Trophoblast cell (in vitro differentiated cells and primary cell): ENCODE results near the gene RTN4R.

Source experiments
- DNase-seq, 2 donors: peaks; one replicate each; pipeline ENCODE4 v3.0.0-alpha.2; 2016
- H2AFZ ChIP-seq: 2 replicates; pipeline ENCODE4 v1.6.1; 2013; ENCODE audit warnings: low read length, moderate library complexity, mild to moderate bottlenecking; ENCODE audit not compliant: insufficient read depth, poor library complexity
- H2AK5ac ChIP-seq: 2 replicates; pipeline ENCODE4 v1.6.1; 2013; ENCODE audit warnings: mild to moderate bottlenecking, low read length
- H2BK120ac ChIP-seq: 2 replicates; pipeline ENCODE4 v1.6.1; 2013; ENCODE audit warnings: low read length, mild to moderate bottlenecking, moderate library complexity; ENCODE audit not compliant: insufficient read depth, poor library complexity
- H2BK12ac ChIP-seq: 2 replicates; pipeline ENCODE4 v1.6.1; 2013; ENCODE audit warnings: mild to moderate bottlenecking, low read length, moderate library complexity
- H2BK5ac ChIP-seq: 2 replicates; pipeline ENCODE4 v1.6.1; 2013; ENCODE audit warnings: low read length, low read depth, moderate library complexity, mild to moderate bottlenecking; ENCODE audit not compliant: poor library complexity
- H3K14ac ChIP-seq: 2 replicates; pipeline ENCODE4 v1.6.1; 2013; ENCODE audit warnings: mild to moderate bottlenecking, low read length
- H3K18ac ChIP-seq: 2 replicates; pipeline ENCODE4 v1.6.1; 2013; ENCODE audit warnings: mild to moderate bottlenecking, low read length
- H3K23ac ChIP-seq: 2 replicates; pipeline ENCODE4 v1.6.1; 2013; ENCODE audit warnings: low read length
- H3K27ac ChIP-seq: 2 replicates; pipeline ENCODE4 v1.5.1; 2013; ENCODE audit warnings: low read depth, mild to moderate bottlenecking, inconsistent platforms, low read length, moderate library complexity
- H3K27me3 ChIP-seq: 2 replicates; pipeline ENCODE4 v1.6.1; 2013; ENCODE audit warnings: inconsistent platforms, mild to moderate bottlenecking, low read length, moderate library complexity; ENCODE audit not compliant: insufficient read depth
- H3K36me3 ChIP-seq, 2 experiments: 1 replicate in 1 of 2; 2 replicates in 1 of 2; pipeline ENCODE4 v1.6.1; 2013; ENCODE audit warnings: low read length in 2 of 2, mild to moderate bottlenecking in 2 of 2, moderate library complexity in 1 of 2; ENCODE audit not compliant: insufficient read depth in 2 of 2, control insufficient read depth in 1 of 2
- H3K4ac ChIP-seq: 2 replicates; pipeline ENCODE4 v1.6.1; 2013; ENCODE audit warnings: low read depth, mild to moderate bottlenecking, low read length, moderate library complexity
- H3K4me1 ChIP-seq, 2 experiments: 1 replicate in 1 of 2; 2 replicates in 1 of 2; pipeline ENCODE4 v1.6.1; 2013; ENCODE audit warnings: low read length in 2 of 2, mild to moderate bottlenecking in 2 of 2, moderate library complexity in 1 of 2; ENCODE audit not compliant: insufficient read depth in 2 of 2, control insufficient read depth in 1 of 2
- H3K4me2 ChIP-seq: 2 replicates; pipeline ENCODE4 v1.6.1; 2013; ENCODE audit warnings: inconsistent platforms, mild to moderate bottlenecking, low read length, moderate library complexity
- H3K4me3 ChIP-seq: 2 replicates; pipeline ENCODE4 v1.5.1; 2013; ENCODE audit warnings: mild to moderate bottlenecking, low read depth, low read length, inconsistent platforms
- H3K79me1 ChIP-seq: one replicate; pipeline ENCODE4 v1.6.1; 2013; ENCODE audit warnings: low read length
- H3K79me2 ChIP-seq: 2 replicates; pipeline ENCODE4 v1.6.1; 2013; ENCODE audit warnings: low read length, mild to moderate bottlenecking; ENCODE audit not compliant: control insufficient read depth, insufficient read depth, poor library complexity
- H3K9ac ChIP-seq: 2 replicates; pipeline ENCODE4 v1.6.1; 2013; ENCODE audit warnings: mild to moderate bottlenecking, low read length
- H3K9me3 ChIP-seq: 2 replicates; pipeline ENCODE4 v1.6.1; 2013; ENCODE audit warnings: low read depth, mild to moderate bottlenecking, control low read depth, inconsistent platforms, low read length; ENCODE audit not compliant: insufficient read depth
- H4K12ac ChIP-seq: 2 replicates; pipeline ENCODE4 v1.6.1; 2013; ENCODE audit warnings: low read depth, mild to moderate bottlenecking, low read length, moderate library complexity
- H4K8ac ChIP-seq: 2 replicates; pipeline ENCODE4 v1.6.1; 2013; ENCODE audit warnings: low read depth, mild to moderate bottlenecking, low read length, moderate library complexity
- H4K91ac ChIP-seq: one replicate; pipeline ENCODE4 v1.6.1; 2013; ENCODE audit warnings: low read depth, mild to moderate bottlenecking, low read length, moderate library complexity
- WGBS: extraction: QIAGEN DNeasy Blood & Tissue Kit; methylation state at CpG from one replicate; pipeline ENCODE4 v1.1.7; 2013; ENCODE audit warnings: missing lambda C conversion rate; ENCODE audit not compliant: insufficient read length, insufficient coverage; ENCODE audit errors: extremely low coverage; 5-methylcytosine and 5-hydroxymethylcytosine counted together

The RTN4R gene

GRCh38 chr22:20223421-20224255 lies 44.5 kb downstream of the RTN4R start:
- Histone ChIP-seq H3K27me3 (no peaks in the 10 kb centered on the region), H3K9me3 (peaks cover 24% of the 10 kb centered on the region), H3K36me3 (no peaks in the 10 kb centered on the region), H2AK5ac (no peak overlapping the region), H2BK12ac (no peak overlapping the region), H3K79me2 (no peaks in the 10 kb centered on the region), H3K27ac (no peak overlapping the region), H3K79me1 (no peaks in the 10 kb centered on the region), H2BK120ac (no peak overlapping the region), H3K23ac (no peak overlapping the region), H3K4me1 (no peaks in the 10 kb centered on the region), H3K18ac (no peak overlapping the region), H3K4me2 (no peak overlapping the region), H4K12ac (no peak overlapping the region), H4K8ac (no peak overlapping the region), H2BK5ac (no peak overlapping the region), H3K9ac (no peak overlapping the region), H4K91ac (no peak overlapping the region), H3K4ac (no peak overlapping the region), H3K4me3 (no peak overlapping the region), H2AFZ (no peak overlapping the region), H3K14ac (no peak overlapping the region)
- no peak for DNase-seq
- no CpG with 5 or more reads among the region's 29 CpGs for WGBS

- Histone ChIP-seq H2BK5ac (no peak overlapping the region), H3K36me3 (no peaks in the 10 kb centered on the region), H3K9ac (no peak overlapping the region), H3K14ac (no peak overlapping the region), H4K8ac (no peak overlapping the region), H3K79me2 (no peaks in the 10 kb centered on the region), H3K9me3 (peaks cover 24% of the 10 kb centered on the region), H4K91ac (no peak overlapping the region), H3K27ac (no peak overlapping the region), H4K12ac (no peak overlapping the region), H3K79me1 (no peaks in the 10 kb centered on the region), H3K4me3 (no peak overlapping the region), H2BK120ac (no peak overlapping the region), H2AK5ac (no peak overlapping the region), H2BK12ac (no peak overlapping the region), H3K27me3 (no peaks in the 10 kb centered on the region), H3K23ac (no peak overlapping the region), H2AFZ (no peak overlapping the region), H3K4me2 (no peak overlapping the region), H3K4ac (no peak overlapping the region), H3K18ac (no peak overlapping the region), H3K4me1 (no peaks in the 10 kb centered on the region)
- no peak for DNase-seq
- WGBS = no CpG with 5 or more reads among the region's 7 CpGs
Measured at GRCh38 chr22:20222764-20223420, 45.2 kb downstream of the RTN4R start.

GRCh38 chr22:20221421-20222340 lies 46.4 kb downstream of the RTN4R start:
- H3K4ac ChIP-seq = no peak overlapping the region
- H3K79me1 ChIP-seq = no peaks in the 10 kb centered on the region
- no CpG with 5 or more reads among the region's 17 CpGs for WGBS
- no peak overlapping the region for H2BK12ac ChIP-seq
- no peaks in the 10 kb centered on the region for H3K4me1 ChIP-seq
- H3K4me3 ChIP-seq = no peak overlapping the region
- no peak overlapping the region for H3K14ac ChIP-seq
- H4K8ac ChIP-seq = no peak overlapping the region
- H3K27ac ChIP-seq = no peak overlapping the region
- no peak overlapping the region for H2BK5ac ChIP-seq
- H2BK120ac ChIP-seq = no peak overlapping the region
- no peaks in the 10 kb centered on the region for H3K27me3 ChIP-seq
- H3K4me2 ChIP-seq = no peak overlapping the region
- H2AFZ ChIP-seq = no peak overlapping the region
- H3K23ac ChIP-seq = no peak overlapping the region
- no peaks in the 10 kb centered on the region for H3K36me3 ChIP-seq
- no peak overlapping the region for H2AK5ac ChIP-seq
- H3K9me3 ChIP-seq = peaks cover 24% of the 10 kb centered on the region
- H3K79me2 ChIP-seq = no peaks in the 10 kb centered on the region
- no peak for DNase-seq
- H4K12ac ChIP-seq = no peak overlapping the region
- no peak overlapping the region for H3K18ac ChIP-seq
- H4K91ac ChIP-seq = no peak overlapping the region
- H3K9ac ChIP-seq = no peak overlapping the region

- Histone ChIP-seq H3K4ac (no peak overlapping the region), H3K4me3 (no peak overlapping the region), H2BK5ac (no peak overlapping the region), H3K27ac (no peak overlapping the region), H3K4me2 (no peak overlapping the region), H3K79me2 (no peaks in the 10 kb centered on the region), H3K36me3 (no peaks in the 10 kb centered on the region), H3K9me3 (peaks cover 22% of the 10 kb centered on the region), H3K9ac (no peak overlapping the region), H3K23ac (no peak overlapping the region), H3K4me1 (no peaks in the 10 kb centered on the region), H2AK5ac (no peak overlapping the region), H4K12ac (no peak overlapping the region), H2BK120ac (no peak overlapping the region), H4K8ac (no peak overlapping the region), H3K79me1 (no peaks in the 10 kb centered on the region), H2AFZ (no peak overlapping the region), H3K27me3 (no peaks in the 10 kb centered on the region), H3K14ac (no peak overlapping the region), H2BK12ac (no peak overlapping the region), H3K18ac (no peak overlapping the region), H4K91ac (no peak overlapping the region)
- WGBS = no CpG with 5 or more reads among the region's 13 CpGs
- no peak for DNase-seq
Measured at GRCh38 chr22:20220629-20221026, 47.5 kb downstream of the RTN4R start.
